Left kidney (tissue), 2 donors: ENCODE measurements around the gene KCNQ1. TPM values are rescaled to one million over a fixed set of nuclear protein-coding genes. Genes with fewer than 3 reads are reported as not detected.

Experiments used
- DNase-seq: peaks from one replicate; pipeline ENCODE4 v3.0.0-alpha.2; 2013
- polyA plus RNA-seq: library from polyadenylated mRNA; unstranded; fragments of 120-200 nt; gene quantifications from one replicate; pipeline ENCODE4 v1.2.1, GENCODE V29; 2013; ENCODE audit not compliant: insufficient read length

Gene KCNQ1
- polyA plus RNA-seq, 1 donor = 9.1 TPM

DNA sequence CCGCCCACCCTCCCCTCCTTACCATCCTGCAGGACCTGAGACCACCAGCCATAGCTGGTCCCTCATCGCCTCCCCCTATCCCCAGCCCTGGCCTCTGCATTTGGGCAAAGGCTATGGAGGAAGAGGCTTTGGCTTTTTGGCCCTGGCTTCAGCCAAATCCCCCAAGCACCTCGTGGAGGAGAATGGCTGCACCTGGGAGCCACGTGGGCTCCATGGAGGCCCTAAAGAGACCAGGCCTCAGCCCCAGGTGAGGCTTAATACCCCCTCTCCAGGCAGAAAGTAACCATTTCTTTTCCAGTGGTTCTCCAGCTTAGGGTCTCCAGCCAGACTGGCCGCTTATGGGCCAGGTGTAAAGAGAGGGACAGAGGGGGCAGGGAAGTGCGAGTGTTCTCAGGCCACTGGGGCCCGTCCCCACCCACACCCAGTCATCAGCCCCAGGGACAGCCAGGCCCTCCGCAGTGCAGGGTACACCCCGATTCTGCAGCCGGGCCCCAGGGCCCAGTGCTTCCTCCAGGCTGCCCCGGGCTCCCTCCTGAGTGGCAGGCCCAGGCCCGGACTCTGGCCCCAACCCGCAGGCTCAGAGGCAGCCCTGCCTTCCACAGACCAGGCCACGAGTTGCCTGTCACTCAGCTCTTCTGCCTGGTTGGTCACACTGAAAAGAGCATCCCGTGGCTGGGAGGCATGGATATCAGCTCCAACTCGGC lies 414.3 kb downstream of the KCNQ1 start:
- no peak for DNase-seq

DNA sequence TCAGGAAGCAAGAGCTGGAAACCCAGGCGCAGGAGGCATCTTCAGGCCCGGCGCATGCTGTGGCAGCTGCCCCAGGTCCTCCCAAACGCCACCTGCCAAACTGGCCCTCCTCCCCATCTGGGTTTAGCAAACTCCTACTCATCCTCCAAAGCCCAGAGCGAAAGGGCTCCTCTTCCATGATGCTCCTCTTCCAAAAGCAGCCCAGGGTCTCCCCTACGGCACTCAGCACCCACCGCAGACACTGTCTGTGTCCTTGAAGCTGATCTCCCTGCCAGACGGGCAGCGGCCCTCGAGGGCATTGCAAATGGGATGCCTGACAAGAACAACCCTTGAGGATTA lies 414.9 kb downstream of the KCNQ1 start:
- DNase-seq = no peak

DNA sequence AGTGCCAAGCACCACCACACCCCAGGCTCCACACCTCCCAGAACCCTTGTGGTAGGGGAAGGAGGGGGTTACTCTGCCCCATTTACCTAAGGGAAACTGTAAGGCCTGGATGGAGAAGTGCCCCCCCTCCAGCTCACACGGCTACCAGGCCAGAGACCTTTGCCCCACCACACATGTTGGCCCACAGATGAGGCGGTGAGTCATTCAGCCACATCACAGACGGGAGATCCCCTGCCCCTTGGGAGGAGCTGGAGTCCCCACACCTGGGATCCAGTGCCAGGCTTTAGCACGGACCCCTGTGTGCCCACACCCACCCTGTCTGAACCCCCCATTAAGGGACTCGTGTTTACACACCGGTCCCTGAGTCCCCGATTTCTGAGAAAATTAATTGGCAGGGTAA lies 415.8 kb downstream of the KCNQ1 start:
- DNase-seq = no peak

DNA sequence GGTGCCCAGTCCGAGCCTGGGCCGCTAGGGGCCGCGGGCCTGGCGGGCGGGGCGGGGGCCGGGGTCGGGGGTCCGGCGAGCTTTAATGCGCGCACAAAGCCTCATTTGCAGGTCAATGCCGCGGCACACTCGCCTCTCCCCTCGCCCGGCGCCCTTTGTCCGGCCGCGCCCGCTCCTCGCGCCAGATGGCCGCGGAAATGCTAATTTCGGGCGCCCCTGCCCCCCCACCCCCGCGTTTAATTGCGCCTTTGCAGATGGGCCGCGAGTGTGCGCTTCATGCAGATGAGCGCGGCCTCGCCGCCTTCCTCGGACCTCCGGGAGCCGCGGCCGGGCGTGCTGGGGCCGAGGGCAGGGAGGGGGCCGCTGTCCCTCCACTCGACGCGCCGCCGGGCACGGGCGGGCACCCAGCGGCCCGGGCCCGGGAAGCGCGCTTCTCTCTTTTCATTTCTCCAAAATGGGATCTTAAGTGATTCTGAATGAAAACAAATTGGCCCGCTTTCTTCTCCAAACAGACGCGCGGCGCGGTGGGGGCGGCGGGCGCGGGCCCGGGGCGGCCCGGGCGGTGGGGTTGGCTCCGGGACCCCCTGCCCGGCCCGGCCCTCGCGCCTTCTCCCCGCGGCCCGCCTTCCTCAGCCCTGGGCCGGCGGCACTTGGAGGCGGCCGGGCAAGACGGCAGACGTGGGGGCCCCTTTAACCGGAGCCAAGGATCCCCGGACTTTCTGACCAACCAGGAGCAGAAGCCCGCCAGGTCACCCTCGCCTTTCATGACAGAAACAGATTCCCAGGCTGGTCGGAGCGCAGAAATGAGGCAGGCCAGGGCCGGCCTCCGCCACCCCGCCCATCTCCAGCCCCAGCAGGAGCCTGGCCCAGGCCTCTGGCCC lies 417.8 kb downstream of the KCNQ1 start:
- DNase-seq = no peak

DNA sequence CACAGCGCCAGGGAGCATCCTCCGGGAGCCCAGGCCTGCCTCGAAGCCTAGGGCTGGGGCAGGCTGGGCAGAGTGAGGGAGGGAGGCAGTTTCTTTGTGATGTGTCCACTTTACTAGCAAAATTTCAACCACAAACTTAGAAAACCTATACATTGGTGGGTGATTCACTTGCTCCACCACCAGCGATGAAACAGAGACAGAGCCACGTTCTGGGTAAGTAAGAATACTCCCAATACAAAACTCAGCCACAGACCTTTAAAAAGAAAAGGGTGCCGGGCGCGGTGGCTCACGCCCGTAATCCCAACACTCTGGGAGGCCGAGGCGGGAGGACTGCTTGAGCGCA lies 418.4 kb downstream of the KCNQ1 start:
- DNase-seq = no peak

DNA sequence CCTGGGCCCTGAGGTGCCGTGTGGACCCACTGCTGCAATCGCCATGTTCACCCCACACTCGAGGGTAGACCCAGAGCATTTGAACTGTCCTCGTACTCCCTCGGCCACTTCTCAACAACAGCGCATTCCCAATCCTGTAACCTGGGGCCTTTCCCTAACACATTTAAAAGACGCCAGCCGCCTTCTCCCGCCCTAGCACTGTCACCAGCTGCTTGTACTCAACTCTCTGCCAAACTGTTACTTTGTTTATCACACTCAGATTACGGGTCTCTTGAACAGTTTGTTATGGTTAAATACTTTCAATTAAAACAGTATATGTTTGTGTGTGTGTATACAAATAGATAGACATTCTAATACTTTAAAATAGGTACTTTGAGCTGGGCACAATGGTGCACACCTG lies 420.1 kb downstream of the KCNQ1 start:
- DNase-seq = no peak

DNA sequence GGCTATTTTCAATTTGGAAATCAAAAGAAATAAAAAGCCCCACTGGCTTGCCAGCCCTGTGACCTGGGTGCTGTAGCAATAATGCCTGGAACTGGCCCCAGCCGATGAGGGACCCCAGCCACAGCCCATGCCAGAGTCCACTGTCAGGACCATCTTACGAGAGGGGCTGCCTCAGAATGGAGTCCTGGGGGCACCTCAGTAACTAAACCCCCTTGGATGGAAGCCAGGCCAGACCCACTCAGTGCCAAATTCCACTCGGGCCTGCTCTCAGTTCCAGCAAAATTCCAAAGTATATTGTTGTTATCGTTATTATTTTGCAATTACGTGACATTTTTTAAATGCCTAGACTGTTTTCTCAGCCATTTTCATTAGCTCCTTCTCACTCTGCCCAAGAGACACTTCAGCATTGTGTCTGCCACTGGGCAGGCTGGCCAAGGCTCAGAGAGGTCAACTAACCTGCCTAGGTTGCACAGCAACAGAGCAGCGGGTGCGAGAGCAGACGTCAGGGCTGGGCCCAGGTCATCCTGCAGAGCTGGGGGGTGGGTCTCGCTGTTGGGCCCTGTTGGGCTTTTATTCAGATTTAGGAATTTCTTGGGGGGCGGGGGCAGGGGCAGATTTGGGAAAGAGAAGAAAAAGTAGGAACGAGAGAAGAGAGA lies 421.2 kb downstream of the KCNQ1 start:
- no peak for DNase-seq

- no peak for DNase-seq
Measured at GRCh38 chr11:2867142-2867541, 422.3 kb downstream of the KCNQ1 start.

DNA sequence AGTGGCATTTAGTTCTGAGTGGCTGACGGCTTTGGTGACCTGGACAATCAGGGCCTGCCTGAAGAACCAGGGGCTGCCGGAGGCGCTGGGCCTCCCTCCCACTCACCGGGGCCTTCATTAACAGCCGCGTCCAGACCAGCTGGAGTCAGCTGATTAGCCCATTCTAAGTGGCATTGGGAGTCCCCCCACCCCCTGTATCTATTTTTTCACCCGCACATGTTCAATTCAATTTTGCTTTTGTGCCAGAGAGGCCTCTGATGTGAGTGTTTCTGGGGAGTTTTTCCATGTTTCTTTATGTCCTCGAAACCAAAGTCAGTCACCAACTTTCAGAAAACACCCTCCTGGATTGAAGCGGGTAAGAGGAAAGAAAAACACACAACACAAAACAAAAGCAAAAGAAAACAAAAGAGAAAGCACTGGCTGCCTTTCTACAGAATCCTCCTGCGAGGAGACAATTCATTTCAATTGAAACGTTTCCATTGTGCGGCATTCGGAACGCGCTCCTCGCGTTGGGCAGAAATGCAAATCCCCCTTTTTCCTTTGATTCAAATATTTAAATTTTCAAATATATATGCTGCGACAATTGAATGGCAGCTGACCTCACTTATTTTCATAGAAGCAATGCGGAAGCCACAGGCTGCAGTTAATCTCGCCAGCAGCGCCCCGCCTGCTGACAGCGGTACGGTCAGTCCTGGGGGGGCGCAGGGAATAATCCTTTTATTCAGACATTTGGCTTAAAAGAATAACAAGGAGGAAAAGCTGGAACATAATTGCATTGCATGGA lies 423.1 kb downstream of the KCNQ1 start:
- no peak for DNase-seq

DNA sequence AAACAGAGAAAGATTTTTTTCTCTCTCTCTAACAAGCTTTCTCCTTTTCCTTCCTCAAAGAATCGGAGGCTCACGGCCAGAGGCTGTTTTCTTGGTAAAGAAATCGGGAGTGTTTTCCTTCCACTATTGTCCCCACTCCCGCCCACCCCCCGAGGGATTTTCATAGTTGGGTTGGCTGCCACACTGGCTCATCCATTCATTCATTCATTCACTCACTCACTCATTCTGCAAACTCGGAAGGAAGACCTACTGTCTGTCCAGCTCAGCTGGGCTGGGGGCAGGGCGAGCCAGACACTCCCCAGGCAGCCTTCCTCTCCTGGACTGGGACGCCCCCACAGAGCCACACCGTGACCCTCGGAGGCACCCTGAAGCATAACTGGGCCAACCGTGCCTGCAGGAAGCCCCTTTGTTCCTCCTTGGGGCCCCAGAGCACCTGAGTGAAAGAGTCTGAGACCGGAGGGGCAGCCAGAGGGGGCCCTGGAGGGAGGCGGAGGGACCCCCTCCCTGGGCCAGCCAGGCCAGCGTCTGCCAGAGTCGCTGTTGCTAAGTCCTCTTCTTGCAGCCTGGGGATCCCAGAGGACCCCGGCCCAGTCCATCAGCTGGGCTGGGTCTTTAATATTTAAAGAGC lies 423.8 kb downstream of the KCNQ1 start:
- DNase-seq = no peak

DNA sequence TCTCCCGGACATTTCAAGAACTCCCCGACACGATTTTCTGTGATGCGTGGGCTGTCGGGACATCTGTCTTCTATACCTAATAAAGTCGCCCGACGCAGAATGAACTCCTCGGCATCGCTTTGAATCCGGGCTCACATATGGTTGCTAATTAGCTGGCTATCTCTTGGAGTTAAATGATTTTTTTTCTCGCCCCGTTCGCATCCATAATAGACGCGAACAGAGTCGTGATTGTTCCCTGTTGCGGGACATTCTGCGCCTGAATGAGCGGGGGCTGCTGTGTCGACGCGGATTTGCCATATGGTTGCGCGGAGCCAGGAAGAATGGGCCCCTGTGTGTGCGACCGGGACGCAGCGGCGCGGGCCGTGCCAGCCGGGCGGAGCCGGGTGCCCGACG lies 424.3 kb downstream of the KCNQ1 start:
- no peak for DNase-seq

DNA sequence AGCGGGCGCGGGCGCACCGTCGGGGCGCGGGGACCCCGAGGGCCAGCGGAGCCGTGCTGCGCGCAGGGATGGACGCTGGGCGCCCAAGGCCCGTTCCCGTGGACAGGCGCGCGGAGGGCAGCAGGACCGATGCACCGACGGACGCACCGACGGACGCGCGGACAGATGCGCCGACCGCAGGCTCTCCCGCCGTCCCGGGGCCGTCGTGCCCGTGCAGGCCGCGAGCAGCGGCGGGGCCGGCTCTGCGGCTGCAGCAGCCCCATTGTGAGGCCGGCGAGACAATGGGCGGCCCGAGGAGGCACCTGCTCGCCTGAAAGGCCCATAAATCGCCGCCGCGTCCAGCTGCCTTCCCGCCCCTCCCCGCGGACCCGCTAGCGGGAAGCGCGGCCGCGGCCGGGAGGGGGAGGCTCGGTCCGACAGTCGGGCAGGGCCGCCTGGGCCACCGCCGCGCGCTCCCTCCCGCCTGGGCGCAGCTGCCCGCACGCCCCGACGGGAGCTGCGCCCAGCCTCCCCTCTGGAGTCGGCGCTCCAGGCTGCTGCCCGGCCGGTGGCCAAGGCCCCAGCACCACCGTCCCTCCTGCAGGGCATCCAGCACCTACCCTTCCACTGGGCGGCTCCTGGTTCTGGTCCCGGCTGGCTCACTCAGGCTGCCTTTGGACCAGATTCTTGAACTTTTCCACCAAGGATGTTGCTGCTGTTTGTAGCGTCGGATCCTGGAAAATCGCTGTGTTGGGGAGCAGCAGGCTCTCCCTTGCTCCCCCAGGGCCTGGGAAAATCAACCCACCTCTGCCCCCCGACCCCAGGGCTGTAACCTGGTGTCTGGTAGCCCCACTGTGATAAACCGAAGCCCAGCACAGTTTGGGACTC lies 425.0 kb downstream of the KCNQ1 start:
- DNase-seq = no peak

DNA sequence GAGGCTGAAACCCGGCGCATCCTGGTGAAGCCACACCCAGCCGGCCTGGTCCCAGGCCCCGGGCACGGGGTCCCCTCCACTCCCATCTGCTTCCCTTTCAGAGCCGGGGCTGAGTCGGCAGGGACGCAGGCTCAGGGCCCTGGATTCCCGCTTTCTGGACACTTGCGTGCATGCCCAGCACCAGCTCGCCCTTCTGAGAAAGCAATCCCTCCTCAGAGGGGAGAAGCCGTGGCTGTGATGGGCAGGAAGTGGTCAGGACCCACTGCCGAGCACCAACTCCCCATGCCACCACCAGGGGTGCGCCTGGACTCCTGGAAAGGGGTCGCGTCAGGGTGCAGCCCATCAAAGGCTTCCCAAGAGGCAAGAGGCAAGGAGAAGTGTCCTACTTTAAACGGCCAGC lies 425.7 kb downstream of the KCNQ1 start:
- DNase-seq = no peak

DNA sequence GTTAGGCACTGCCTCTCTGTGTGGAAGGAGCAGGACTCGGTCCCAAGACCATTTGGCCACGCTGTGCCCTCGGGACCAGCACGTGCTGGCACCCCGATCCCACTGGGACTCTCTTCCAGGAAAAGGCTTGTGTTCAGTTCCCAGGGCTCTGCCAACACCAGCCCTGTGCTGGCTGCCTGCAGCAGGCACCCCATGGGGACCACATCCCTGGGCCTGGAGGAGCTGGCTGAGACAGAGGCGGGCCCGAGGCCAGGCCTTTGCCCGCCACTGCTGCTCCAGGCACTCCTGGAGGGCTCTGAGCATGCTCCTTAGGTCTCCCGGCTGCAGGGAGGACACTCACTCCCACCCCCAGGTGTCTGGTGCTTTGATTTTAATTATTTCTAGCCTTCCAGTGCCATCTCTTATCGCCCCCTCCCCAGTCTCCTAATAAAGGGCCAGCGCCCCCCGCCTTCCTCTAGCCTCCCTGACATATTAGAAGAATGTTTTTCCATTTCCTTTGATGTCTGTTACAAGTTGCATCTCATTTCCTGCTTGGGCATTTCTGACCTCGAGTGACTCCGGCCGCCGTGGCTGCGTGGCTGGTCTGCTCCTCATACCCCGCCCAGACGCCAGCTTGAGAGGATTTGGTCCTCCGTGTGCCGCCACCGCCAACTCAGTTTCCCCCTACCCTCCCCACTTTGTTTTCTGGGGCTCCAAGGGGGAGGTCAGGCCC lies 426.3 kb downstream of the KCNQ1 start:
- no peak for DNase-seq

- DNase-seq = no peak
Measured at GRCh38 chr11:2874963-2875362, 430.2 kb downstream of the KCNQ1 start.

- DNase-seq = no peak
Measured at GRCh38 chr11:2877474-2877873, 432.7 kb downstream of the KCNQ1 start.

- no peak for DNase-seq
Measured at GRCh38 chr11:2878782-2879181, 434.0 kb downstream of the KCNQ1 start.

- no peak for DNase-seq
Measured at GRCh38 chr11:2880646-2881045, 435.8 kb downstream of the KCNQ1 start.

DNA sequence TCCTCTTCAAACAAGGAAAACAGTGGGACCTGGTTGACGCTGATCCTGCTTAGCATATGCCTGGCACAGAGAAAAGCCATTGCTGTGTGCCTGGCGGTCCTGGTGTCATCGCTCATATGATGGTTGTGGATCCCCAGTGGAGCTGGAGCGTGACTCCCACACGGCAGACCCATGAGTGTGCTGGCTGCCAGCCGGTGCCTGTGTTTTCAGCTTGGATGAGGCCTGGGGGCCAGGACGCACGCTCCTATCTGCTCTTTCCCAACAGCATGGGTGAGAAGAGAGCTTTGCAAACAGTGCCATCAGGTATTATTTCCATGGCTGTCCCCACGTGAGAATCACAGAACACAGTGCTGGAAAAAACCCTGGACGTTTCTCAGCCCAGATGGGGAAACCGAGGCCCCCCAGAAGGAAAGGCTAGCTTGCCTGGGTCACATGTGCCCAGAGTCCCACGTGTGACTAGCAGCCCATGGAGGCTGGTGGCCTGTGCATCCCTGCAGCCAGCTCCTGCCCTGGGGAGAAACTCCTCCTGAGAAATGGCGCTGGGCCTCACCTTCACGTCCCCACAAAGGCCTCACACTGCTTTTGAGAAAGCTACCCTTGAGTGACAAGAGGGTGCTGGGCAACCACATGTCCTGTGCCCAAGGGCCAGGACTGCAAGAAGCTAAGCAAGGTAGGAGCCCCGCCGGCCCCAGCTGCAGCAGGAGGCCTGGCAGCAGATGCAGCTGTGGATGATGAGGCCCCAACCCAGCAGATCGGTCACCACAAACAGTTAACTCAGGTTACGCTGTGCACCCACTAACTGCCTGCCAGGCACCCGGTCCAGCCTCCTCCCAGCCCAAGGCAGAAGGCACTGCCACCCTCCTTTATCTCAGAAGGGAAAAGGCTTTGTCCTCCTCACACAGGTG lies 436.5 kb downstream of the KCNQ1 start:
- no peak for DNase-seq
